ENCODE measurements around the gene ADCY2.

DNA sequence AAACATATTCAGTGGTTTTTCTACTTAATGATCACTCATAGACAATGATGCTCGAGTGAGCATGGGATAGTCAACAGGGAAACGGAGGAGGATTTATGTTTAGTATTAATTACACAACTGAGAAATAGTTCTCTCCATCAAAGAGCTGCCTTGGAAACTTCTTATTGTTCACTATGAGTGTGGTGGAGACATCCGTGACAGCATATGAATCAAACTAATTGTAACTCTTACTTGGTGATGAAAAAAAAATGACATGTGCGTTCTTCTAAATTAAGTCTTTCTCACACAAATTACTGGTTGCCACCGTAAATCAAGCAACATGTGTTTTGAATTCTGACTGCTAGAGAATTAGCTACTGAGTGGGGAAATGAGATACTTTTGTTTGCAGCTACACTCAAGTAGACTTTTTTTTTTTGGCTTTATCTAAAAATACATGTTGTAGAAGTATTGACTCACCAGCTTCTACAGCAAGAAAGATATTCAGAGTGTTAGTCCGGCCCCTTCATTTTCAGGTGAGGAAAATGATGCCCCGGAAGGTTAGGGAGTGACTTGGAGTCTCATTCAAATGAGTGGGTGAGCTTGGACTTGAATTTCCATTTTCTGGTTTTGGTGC lies 275.5 kb downstream of the ADCY2 start:
- no peak for TF ChIP-seq POLR2A (IDR thresholded peaks at IDR 0.05; ENCODE audit: low read depth, low read length)
- no peak for TF ChIP-seq TAF1 (IDR thresholded peaks at IDR 0.05; ENCODE audit: borderline replicate concordance, low read depth, low read length)
- TF ChIP-seq POLR2AphosphoS5 (IDR thresholded peaks at IDR 0.05; ENCODE audit: low read depth, low read length): no peak

All from GM12892 (cell line).